Measurements from ENCODE around the gene COA5. TPM values are rescaled to one million over a fixed set of nuclear protein-coding genes. Genes with fewer than 3 reads are reported as not detected.
A peak's percentile ranks its signal among the peaks of the same experiment; 100 is the strongest.

COA5 gene
- polyA plus RNA-seq, 3 donors from 2014 or later, result 34.0 to 54.6 (median 37.5) TPM

GRCh38 chr2:98576666-98577312 is 31.5 kb downstream of the COA5 start:
- Mint-ChIP-seq H3K9me3 (no peaks in the 10 kb centered on the region), H3K4me3 (no peak overlapping the region), H3K4me1 (peaks cover 0 to 9% of the 10 kb centered on the region in 2 donors), H3K27ac (peak overlapping the region in 3 of 6 donors; percentile 38 to 55 (median 43)), H3K27me3 (ENCODE audit: low read depth in 3 of 3) (peaks cover 4 to 9% (median 5%) of the 10 kb centered on the region in 3 donors), H3K36me3 (peaks cover 5 to 51% (median 18%) of the 10 kb centered on the region in 3 donors)
- no peak for DNase-seq

GRCh38 chr2:98573426-98573825 is 34.9 kb downstream of the COA5 start:
- Mint-ChIP-seq H3K4me3 (no peak overlapping the region), H3K4me1 (peaks cover 0 to 7% of the 10 kb centered on the region in 2 donors), H3K27me3 (ENCODE audit: low read depth in 3 of 3) (peaks cover 4 to 12% (median 4%) of the 10 kb centered on the region in 3 donors), H3K36me3 (peaks cover 15 to 54% (median 24%) of the 10 kb centered on the region in 3 donors), H3K27ac (peak overlapping the region in 3 of 6 donors; percentile 34 to 55 (median 37)), H3K9me3 (no peaks in the 10 kb centered on the region)
- no peak for DNase-seq

GRCh38 chr2:98572676-98573075 is 35.6 kb downstream of the COA5 start:
- Mint-ChIP-seq H3K27me3 (ENCODE audit: low read depth in 3 of 3) (peaks cover 4 to 12% (median 4%) of the 10 kb centered on the region in 3 donors), H3K9me3 (no peaks in the 10 kb centered on the region), H3K27ac (peak overlapping the region in 2 of 6 donors; percentile 12 to 37), H3K4me3 (no peak overlapping the region), H3K4me1 (peaks cover 0 to 7% of the 10 kb centered on the region in 2 donors), H3K36me3 (peaks cover 13 to 51% (median 21%) of the 10 kb centered on the region in 3 donors)
- DNase-seq, result no peak

- Mint-ChIP-seq H3K4me3 (no peak overlapping the region), H3K27ac (peak overlapping the region in 2 of 6 donors; percentile 2 to 12), H3K4me1 (peaks cover 0 to 9% of the 10 kb centered on the region in 2 donors), H3K27me3 (ENCODE audit: low read depth in 3 of 3) (peaks cover 4 to 10% (median 6%) of the 10 kb centered on the region in 3 donors), H3K9me3 (no peaks in the 10 kb centered on the region), H3K36me3 (peaks cover 11 to 46% (median 16%) of the 10 kb centered on the region in 3 donors)
- no peak for DNase-seq
Measured at GRCh38 chr2:98572211-98572610, 36.1 kb downstream of the COA5 start.

- Mint-ChIP-seq H3K9me3 (no peaks in the 10 kb centered on the region), H3K27me3 (ENCODE audit: low read depth in 3 of 3) (peaks cover 4 to 13% (median 10%) of the 10 kb centered on the region in 3 donors), H3K4me3 (no peak overlapping the region), H3K36me3 (peaks cover 14 to 46% (median 15%) of the 10 kb centered on the region in 3 donors), H3K4me1 (peaks cover 0 to 11% of the 10 kb centered on the region in 2 donors), H3K27ac (peak overlapping the region in 2 of 6 donors; percentile 2 to 60)
- no peak for DNase-seq
Measured at GRCh38 chr2:98571796-98572195, 36.5 kb downstream of the COA5 start.

DNA sequence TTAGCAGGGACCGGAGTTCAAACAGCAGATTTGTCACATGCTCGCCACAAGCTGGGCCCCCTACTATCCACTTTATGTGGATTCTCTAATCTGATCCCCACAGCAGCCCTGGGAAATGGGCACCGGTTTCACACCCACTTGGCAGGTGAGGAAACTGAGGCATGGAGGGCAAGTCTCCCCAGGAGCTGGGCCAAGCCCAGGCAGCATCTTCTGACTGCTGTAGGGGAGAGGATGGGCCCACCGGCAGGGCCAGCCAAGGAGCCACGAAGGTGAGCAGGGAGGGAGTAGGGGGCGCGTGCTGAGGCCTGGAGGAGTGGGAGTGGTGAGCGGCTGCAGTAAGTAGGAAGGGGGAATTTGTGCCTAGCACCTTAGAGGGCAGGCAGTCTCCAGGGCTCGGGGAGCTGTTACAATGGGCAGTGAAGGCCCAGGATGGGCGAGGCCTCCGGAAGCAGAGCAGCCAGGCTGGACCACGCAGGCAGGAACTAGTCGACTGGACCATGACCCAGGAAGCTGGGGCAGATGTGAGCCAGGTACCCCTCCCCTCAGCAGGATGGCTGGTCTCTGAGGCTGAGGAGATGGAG is 37.1 kb downstream of the COA5 start:
- Mint-ChIP-seq H3K9me3 (no peaks in the 10 kb centered on the region), H3K4me1 (peaks cover 0 to 11% of the 10 kb centered on the region in 2 donors), H3K4me3 (no peak overlapping the region), H3K36me3 (peaks cover 18 to 45% (median 20%) of the 10 kb centered on the region in 3 donors), H3K27ac (peak overlapping the region in 2 of 6 donors; percentile 7 to 19), H3K27me3 (ENCODE audit: low read depth in 3 of 3) (peaks cover 4 to 14% (median 13%) of the 10 kb centered on the region in 3 donors)
- DNase-seq, result no peak

GRCh38 chr2:98570356-98570755 is 38.0 kb downstream of the COA5 start:
- H3K4me3 Mint-ChIP-seq, result no peak overlapping the region
- peak overlapping the region in 4 of 6 donors; percentile 21 to 78 (median 72) for H3K27ac Mint-ChIP-seq
- H3K36me3 Mint-ChIP-seq, result peaks cover 14 to 45% (median 28%) of the 10 kb centered on the region in 3 donors
- H3K27me3 Mint-ChIP-seq (ENCODE audit: low read depth in 3 of 3), result peaks cover 4 to 17% (median 12%) of the 10 kb centered on the region in 3 donors
- H3K9me3 Mint-ChIP-seq, result no peaks in the 10 kb centered on the region
- peaks cover 0 to 11% of the 10 kb centered on the region in 2 donors for H3K4me1 Mint-ChIP-seq
- no peak for DNase-seq

DNA sequence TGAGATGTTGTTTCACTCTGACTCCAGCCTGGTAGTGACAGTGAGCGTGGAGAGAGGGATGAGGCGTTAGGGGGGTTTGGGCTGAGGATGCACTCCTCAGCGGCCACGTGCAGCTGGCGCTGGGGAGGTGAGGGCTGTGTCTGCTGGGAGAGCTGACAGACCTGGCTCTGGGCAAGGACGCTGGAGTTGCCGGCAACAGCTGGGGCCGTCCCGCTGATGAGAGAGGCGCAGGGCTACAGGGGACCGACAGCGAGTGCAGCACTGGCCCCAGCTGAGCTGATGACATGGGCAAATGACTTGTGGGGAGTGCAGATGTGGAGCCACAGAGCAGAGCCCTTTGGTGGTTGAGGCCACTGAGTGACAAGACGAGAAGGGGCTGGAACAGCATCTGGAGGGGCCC is 38.4 kb downstream of the COA5 start:
- Mint-ChIP-seq H3K4me1 (peaks cover 0 to 11% of the 10 kb centered on the region in 2 donors), H3K4me3 (no peak overlapping the region), H3K27me3 (ENCODE audit: low read depth in 3 of 3) (peaks cover 4 to 17% (median 12%) of the 10 kb centered on the region in 3 donors), H3K27ac (peak overlapping the region; percentile 55 to 78 (median 70)), H3K9me3 (no peaks in the 10 kb centered on the region), H3K36me3 (peaks cover 14 to 45% (median 30%) of the 10 kb centered on the region in 3 donors)
- no peak for DNase-seq

GRCh38 chr2:98569197-98569793 is 39.0 kb downstream of the COA5 start:
- peaks cover 0 to 11% of the 10 kb centered on the region in 2 donors for H3K4me1 Mint-ChIP-seq
- H3K4me3 Mint-ChIP-seq, result no peak overlapping the region
- H3K27me3 Mint-ChIP-seq (ENCODE audit: low read depth in 3 of 3), result peaks cover 4 to 17% (median 12%) of the 10 kb centered on the region in 3 donors
- peaks cover 14 to 46% (median 30%) of the 10 kb centered on the region in 3 donors for H3K36me3 Mint-ChIP-seq
- H3K27ac Mint-ChIP-seq, result peak overlapping the region; percentile 55 to 78 (median 70)
- peak; percentile 49 to 57 (median 53) for DNase-seq
- H3K9me3 Mint-ChIP-seq, result no peaks in the 10 kb centered on the region

DNA sequence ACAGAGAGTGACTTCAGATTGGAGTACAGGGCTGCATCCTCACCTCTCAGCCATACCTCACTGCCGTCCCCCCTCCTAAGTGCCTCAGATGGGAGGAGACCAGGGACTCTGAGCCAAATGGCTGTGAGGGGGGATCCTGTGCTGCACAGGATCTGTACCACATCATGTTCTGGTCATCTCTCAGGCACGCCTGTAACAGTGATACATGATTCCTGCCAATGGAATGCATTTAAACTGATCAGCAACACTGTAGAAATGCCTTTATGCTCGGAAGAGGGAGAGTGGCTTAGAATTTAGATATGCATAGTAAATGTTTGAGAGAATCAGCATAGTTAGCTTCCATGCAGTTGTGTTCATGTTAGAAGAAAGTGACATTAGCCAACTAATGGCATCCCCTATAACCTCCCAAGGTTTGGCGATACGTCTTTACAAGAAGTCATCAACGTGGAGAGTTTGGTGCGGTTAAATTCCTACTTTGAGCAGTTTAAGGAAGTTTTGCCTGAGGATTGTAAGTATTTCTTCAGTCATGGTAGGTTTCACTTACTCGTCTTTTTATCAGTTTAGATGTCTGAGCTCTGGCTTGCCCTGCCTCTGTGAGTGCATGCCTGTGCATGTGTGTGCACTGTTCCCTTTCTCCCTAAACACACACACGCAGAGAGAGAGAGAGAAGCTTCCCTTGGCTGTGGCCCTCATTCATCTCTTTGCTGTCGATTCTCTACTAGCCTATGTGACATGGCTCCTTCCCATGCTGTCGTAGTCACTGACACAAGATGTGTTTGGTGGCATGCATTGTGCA is 40.0 kb downstream of the COA5 start:
- no peaks in the 10 kb centered on the region for H3K9me3 Mint-ChIP-seq
- DNase-seq, result no peak
- peaks cover 14 to 42% (median 30%) of the 10 kb centered on the region in 3 donors for H3K36me3 Mint-ChIP-seq
- peaks cover 4 to 14% (median 9%) of the 10 kb centered on the region in 3 donors for H3K27me3 Mint-ChIP-seq (ENCODE audit: low read depth in 3 of 3)
- H3K27ac Mint-ChIP-seq, result peak overlapping the region in 2 of 6 donors; percentile 17
- H3K4me1 Mint-ChIP-seq, result peaks cover 0 to 11% of the 10 kb centered on the region in 2 donors
- H3K4me3 Mint-ChIP-seq, result no peak overlapping the region

GRCh38 chr2:98565941-98566340 is 42.4 kb downstream of the COA5 start:
- H3K36me3 Mint-ChIP-seq, result peaks cover 18 to 54% (median 37%) of the 10 kb centered on the region in 3 donors
- peaks cover 8 to 12% of the 10 kb centered on the region in 2 donors for H3K4me1 Mint-ChIP-seq
- H3K4me3 Mint-ChIP-seq, result no peak overlapping the region

DNA sequence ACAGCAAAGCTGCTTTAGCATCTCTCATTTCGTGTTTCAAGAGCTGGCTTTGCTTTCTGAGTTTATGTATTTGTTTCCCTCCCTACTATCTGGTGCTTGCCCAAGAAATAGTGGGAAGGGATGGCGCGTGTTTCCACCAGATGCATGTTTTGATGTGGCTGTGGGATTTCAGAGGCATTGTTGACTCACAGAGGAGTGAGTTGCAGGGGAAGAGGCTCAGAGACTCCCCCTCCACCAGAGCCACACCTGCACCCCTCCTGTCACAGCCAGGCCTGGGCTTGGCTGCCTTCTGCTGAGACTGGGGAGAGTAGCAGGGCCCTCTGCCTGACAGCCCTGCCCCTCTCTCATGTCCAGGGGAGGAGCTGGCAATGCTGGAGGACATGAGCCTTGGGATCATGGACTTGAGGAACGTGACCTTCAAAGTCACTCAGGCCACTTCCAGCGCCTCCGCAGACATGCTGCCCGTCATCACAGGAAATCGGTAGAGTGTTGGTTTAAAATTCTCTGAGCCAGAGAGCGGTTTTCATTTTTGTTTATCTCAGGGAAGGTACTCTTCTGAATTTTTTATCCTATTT is 42.9 kb downstream of the COA5 start:
- no peak for DNase-seq
- Mint-ChIP-seq H3K9me3 (no peaks in the 10 kb centered on the region), H3K4me1 (peaks cover 13 to 18% of the 10 kb centered on the region in 2 donors), H3K27me3 (ENCODE audit: low read depth in 3 of 3) (peaks cover 0 to 13% (median 9%) of the 10 kb centered on the region in 3 donors), H3K36me3 (peaks cover 18 to 55% (median 36%) of the 10 kb centered on the region in 3 donors), H3K4me3 (no peak overlapping the region), H3K27ac (peak overlapping the region in 3 of 6 donors; percentile 43 to 53 (median 51))

More at GRCh38 chr2:98565941-98566340, 42.4 kb downstream of the COA5 start:
- Mint-ChIP-seq H3K9me3 (no peaks in the 10 kb centered on the region), H3K27me3 (ENCODE audit: low read depth in 3 of 3) (peaks cover 0 to 13% (median 9%) of the 10 kb centered on the region in 3 donors), H3K27ac (peak overlapping the region in 4 of 6 donors; percentile 7 to 80 (median 18))
- no peak for DNase-seq

Measured in immature natural killer cell (primary cell).